ENCODE results near the gene AKR1D1. TPM values are rescaled to one million over a fixed set of nuclear protein-coding genes. Genes with fewer than 3 reads are reported as not detected.

AKR1D1 gene
- total and polyA plus RNA-seq, 2 donors (not counting 3 experiments of a cell fraction or from before 2014, with no cell fraction given) = not detected

DNA sequence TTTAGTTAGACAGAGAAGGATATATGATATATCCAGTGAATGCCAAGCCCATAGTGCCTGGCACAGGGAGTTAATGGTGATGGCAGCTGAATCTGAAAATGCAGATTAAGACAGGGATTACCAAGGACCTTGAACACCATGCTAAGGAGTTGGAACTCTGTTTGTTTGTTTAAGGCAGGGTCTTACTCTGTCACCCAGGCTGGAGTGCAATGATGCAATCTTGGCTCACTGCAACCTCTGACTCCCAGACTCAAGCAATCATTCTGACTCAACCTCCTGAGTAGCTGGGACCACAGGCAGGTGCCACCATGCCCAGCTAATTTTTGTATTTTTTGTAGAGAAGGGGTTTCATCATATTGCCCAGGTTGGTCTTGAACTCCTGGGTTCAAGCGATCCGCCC, 1.6 kb downstream of the AKR1D1 start:
- Histone ChIP-seq H3K9me1 (replicated peaks; ENCODE audit: control insufficient read depth, extremely low read depth, insufficient read depth, low read length) (no peaks in the 10 kb centered on the region), H3K27me3 (ENCODE audit: control insufficient read depth in 2 of 2, insufficient read depth in 2 of 2, low read length in 2 of 2) (no peaks in the 10 kb centered on the region), H3K27ac (ENCODE audit: insufficient read depth, low read depth, low read length) (no peak overlapping the region), H3K36me3 (ENCODE audit: control insufficient read depth in 2 of 2, extremely low read depth in 1 of 2, insufficient read depth in 2 of 2, low read length in 2 of 2) (no peaks in the 10 kb centered on the region), H3K79me2 (ENCODE audit: control insufficient read depth, insufficient read depth, low read length) (no peaks in the 10 kb centered on the region), H4K20me1 (replicated peaks; ENCODE audit: control insufficient read depth, extremely low read depth, insufficient read depth, low read length) (no peaks in the 10 kb centered on the region), H3K4me3 (replicated peaks in 1 of 3; ENCODE audit: insufficient read depth in 1 of 3, low read depth in 1 of 3, low read length in 3 of 3) (no peak overlapping the region), H3K9ac (replicated peaks; ENCODE audit: extremely low read depth, insufficient read depth, low read length) (no peak overlapping the region), H3K4me2 (ENCODE audit: insufficient read depth, low read length) (no peak overlapping the region), H3K4me1 (ENCODE audit: control insufficient read depth, extremely low read depth, insufficient read depth, low read length) (no peaks in the 10 kb centered on the region), H2AFZ (ENCODE audit: low read depth, low read length) (no peak overlapping the region), H3K9me3 (replicated peaks; ENCODE audit: control insufficient read depth, insufficient read depth, low read length) (no peaks in the 10 kb centered on the region)
- POLR2A ChIA-PET = no interaction called here
- intact Hi-C loops (cut with micrococcal nuclease) = no loop called here
- dilution Hi-C loops (cut with MboI; ENCODE audit: extremely low pct_ligation_motif_present, low sequenced_read_pairs) = no loop called here
- CTCF ChIA-PET = no interaction called here
- FAIRE-seq (no peak), DNase-seq (ENCODE audit: low read depth, low spot score) (no peak)
- TF ChIP-seq EZH2 (IDR thresholded peaks at IDR 0.05; ENCODE audit: borderline replicate concordance, low read depth, low read length, severe bottlenecking) (no peak), MYC (IDR thresholded peaks at IDR 0.05; ENCODE audit: low read depth, low read length) (no peak), FOS (IDR thresholded peaks at IDR 0.05; ENCODE audit: borderline replicate concordance, insufficient read depth, low read length) (no peak), GATA2 (IDR thresholded peaks at IDR 0.05; ENCODE audit: insufficient read depth, insufficient read length, low read depth, low read length) (no peak), POLR2AphosphoS5 (IDR thresholded peaks at IDR 0.05; ENCODE audit: insufficient read depth, low read depth, low read length) (no peak), POLR2A (IDR thresholded peaks at IDR 0.05; ENCODE audit: low read depth, low read length) (no peak), JUN (IDR thresholded peaks at IDR 0.05; ENCODE audit: borderline replicate concordance, insufficient read depth, insufficient read length, low read depth) (no peak)
- TF ChIP-seq, protein P1, sequence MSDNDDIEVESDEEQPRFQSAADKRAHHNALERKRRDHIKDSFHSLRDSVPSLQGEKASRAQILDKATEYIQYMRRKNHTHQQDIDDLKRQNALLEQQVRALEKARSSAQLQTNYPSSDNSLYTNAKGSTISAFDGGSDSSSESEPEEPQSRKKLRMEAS (IDR thresholded peaks at IDR 0.05; ENCODE audit: insufficient read depth, insufficient read length) = no peak
- TF ChIP-seq, protein P2, sequence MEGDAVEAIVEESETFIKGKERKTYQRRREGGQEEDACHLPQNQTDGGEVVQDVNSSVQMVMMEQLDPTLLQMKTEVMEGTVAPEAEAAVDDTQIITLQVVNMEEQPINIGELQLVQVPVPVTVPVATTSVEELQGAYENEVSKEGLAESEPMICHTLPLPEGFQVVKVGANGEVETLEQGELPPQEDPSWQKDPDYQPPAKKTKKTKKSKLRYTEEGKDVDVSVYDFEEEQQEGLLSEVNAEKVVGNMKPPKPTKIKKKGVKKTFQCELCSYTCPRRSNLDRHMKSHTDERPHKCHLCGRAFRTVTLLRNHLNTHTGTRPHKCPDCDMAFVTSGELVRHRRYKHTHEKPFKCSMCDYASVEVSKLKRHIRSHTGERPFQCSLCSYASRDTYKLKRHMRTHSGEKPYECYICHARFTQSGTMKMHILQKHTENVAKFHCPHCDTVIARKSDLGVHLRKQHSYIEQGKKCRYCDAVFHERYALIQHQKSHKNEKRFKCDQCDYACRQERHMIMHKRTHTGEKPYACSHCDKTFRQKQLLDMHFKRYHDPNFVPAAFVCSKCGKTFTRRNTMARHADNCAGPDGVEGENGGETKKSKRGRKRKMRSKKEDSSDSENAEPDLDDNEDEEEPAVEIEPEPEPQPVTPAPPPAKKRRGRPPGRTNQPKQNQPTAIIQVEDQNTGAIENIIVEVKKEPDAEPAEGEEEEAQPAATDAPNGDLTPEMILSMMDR (IDR thresholded peaks at IDR 0.05; ENCODE audit: extremely low read depth in 1 of 2, insufficient read depth in 1 of 2, low read depth in 1 of 2, low read length in 2 of 2) = no peak
- no TSS peak for BruUV-seq (replicated peaks)
